Fibroblast of villous mesenchyme (primary cell): ENCODE results near the gene LYSMD2. TPM values are rescaled to one million over a fixed set of nuclear protein-coding genes. Genes with fewer than 3 reads are reported as not detected.

Experiments used
- DNase-seq: peaks from one replicate; pipeline ENCODE4 v3.0.0-alpha.2; 2010; ENCODE audit warnings: low read depth
- H3K4me3 ChIP-seq: 2 replicates; pipeline ENCODE4 v1.5.1; 2011; ENCODE audit warnings: low read depth, mild to moderate bottlenecking, low read length
- CTCF ChIP-seq: IDR thresholded peaks from 2 replicates; pipeline ENCODE4 v1.5.1; 2012; ENCODE audit warnings: low read depth, mild to moderate bottlenecking, low read length; ENCODE audit not compliant: insufficient read depth
- total RNA-seq: library from RNA; depleted of rRNA; stranded (reverse); fragments of >200 nt; gene quantifications from 2 replicates; pipeline ENCODE4 v1.2.3, GENCODE V29; 2012

LYSMD2 gene
- total RNA-seq, 1 donor, result 10.8 TPM

GRCh38 chr15:51675234-51675633, 62.2 kb downstream of the LYSMD2 start:
- no peak for DNase-seq
- H3K4me3 ChIP-seq, result no peak overlapping the region
- TF ChIP-seq CTCF, result no peak

Other genes starting within 250 kb of the LYSMD2 start
- 35.1 and 56.1 TPM in 2 replicates for gene DMXL2, start 114.9 kb downstream of the LYSMD2 start, total RNA-seq
- under 0.01 TPM in 1 of 2 replicates, not detected in the other for gene SCG3, start 56.2 kb downstream of the LYSMD2 start, total RNA-seq
- gene TMOD2, start 13.9 kb upstream of the LYSMD2 start, total RNA-seq, result 5.2 and 7.3 TPM in 2 replicates
- 56.0 and 100 TPM in 2 replicates for gene TMOD3, start 92.0 kb upstream of the LYSMD2 start, total RNA-seq
- 22.2 and 28.1 TPM in 2 replicates for gene LEO1, start 234.1 kb upstream of the LYSMD2 start, total RNA-seq